ENCODE measurements around the gene CLUH.
A peak's percentile ranks its signal among the peaks of the same experiment; 100 is the strongest.

Gene CLUH

DNA sequence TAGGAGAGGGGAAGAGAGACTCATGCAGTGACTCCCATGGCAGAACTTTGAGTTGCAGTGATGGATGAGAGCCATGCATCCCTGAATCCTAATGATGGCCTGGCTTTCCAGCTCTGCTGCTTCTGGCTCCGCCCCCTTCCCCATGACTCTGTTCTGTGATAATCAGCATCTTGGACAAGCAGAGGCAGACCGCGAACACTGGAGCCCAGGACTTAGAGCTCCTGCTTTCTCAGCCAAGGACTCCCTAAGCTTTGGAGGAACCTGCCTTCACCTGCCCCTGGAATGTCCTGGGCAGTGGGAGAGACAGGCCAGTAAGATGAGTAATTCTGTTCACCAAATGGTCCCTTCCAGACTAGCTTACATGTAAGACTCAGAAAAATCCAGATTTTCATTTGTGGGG, 25.4 kb upstream of the CLUH start:
- Histone ChIP-seq H3K36me3 (ENCODE audit: control insufficient read depth in 5 of 5, insufficient read depth in 5 of 5, low read length in 5 of 5) (no peaks in the 10 kb centered on the region), H3K27me3 (ENCODE audit: control insufficient read depth in 5 of 5, insufficient read depth in 4 of 5, low read length in 5 of 5) (peaks cover 0 to 11% (median 2%) of the 10 kb centered on the region in 5 donors), H3K4me1 (ENCODE audit: control insufficient read depth in 5 of 5, insufficient read depth in 5 of 5, low read length in 5 of 5) (no peaks in the 10 kb centered on the region), H3K9ac (ENCODE audit: low read length in 5 of 5) (no peak overlapping the region), H3K27ac (ENCODE audit: low read depth, low read length) (no peak overlapping the region), H3K9me3 (ENCODE audit: control insufficient read depth in 5 of 5, low read length in 5 of 5) (no peaks in the 10 kb centered on the region), H3K4me3 (ENCODE audit: low read depth in 1 of 5, low read length in 5 of 5) (no peak overlapping the region)

DNA sequence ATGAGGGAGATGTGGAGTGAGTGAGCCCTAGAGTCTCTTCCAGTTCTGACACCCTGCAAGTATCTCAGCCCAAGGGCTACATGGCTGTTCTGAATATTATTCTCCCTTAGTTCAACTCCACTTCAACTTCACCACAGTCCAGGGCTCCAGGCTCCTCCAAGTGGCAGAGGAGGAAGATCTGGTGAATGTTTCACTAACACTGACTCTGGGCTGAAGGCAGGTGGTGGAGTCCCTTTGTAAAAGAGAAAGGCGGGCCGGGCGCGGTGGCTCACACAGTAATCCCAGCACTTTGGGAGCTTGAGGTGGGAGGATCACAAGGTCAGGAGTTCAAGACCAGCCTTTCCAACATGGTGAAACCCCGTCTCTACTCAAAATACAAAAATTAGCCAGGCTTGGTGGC, 24.3 kb upstream of the CLUH start:
- H3K27me3 ChIP-seq (ENCODE audit: control insufficient read depth in 5 of 5, insufficient read depth in 4 of 5, low read length in 5 of 5), result peaks cover 3 to 14% (median 13%) of the 10 kb centered on the region in 5 donors
- no peaks in the 10 kb centered on the region for H3K36me3 ChIP-seq (ENCODE audit: control insufficient read depth in 5 of 5, insufficient read depth in 5 of 5, low read length in 5 of 5)
- no peak overlapping the region for H3K4me3 ChIP-seq (ENCODE audit: low read depth in 1 of 5, low read length in 5 of 5)
- H3K9me3 ChIP-seq (ENCODE audit: control insufficient read depth in 5 of 5, low read length in 5 of 5), result no peaks in the 10 kb centered on the region
- H3K4me1 ChIP-seq (ENCODE audit: control insufficient read depth in 5 of 5, insufficient read depth in 5 of 5, low read length in 5 of 5), result no peaks in the 10 kb centered on the region
- no peak overlapping the region for H3K9ac ChIP-seq (ENCODE audit: low read length in 5 of 5)
- H3K27ac ChIP-seq (ENCODE audit: low read depth, low read length), result no peak overlapping the region

DNA sequence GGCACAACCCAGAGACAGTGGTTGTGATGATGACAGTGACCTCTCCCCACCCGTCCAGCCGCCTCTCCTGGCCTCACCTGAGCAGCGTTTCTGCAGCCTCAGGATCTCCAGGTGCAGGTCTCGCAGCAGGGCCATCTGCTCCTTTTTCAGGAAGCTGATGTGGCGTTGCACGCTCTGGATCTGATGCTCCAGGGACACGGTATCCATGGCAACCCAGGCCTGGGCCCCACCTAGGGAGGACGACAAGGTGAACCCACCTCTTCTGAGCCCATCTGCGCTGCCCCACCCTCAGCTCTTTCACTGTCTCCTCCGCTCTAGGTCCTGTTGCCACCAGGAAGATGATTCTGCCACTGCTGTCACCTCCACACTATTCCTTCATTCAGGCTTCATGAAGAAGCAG, 23.4 kb upstream of the CLUH start:
- no peaks in the 10 kb centered on the region for H3K36me3 ChIP-seq (ENCODE audit: control insufficient read depth in 5 of 5, insufficient read depth in 5 of 5, low read length in 5 of 5)
- peaks cover 3 to 17% (median 13%) of the 10 kb centered on the region in 5 donors for H3K27me3 ChIP-seq (ENCODE audit: control insufficient read depth in 5 of 5, insufficient read depth in 4 of 5, low read length in 5 of 5)
- no peak overlapping the region for H3K9ac ChIP-seq (ENCODE audit: low read length in 5 of 5)
- no peaks in the 10 kb centered on the region for H3K9me3 ChIP-seq (ENCODE audit: control insufficient read depth in 5 of 5, low read length in 5 of 5)
- no peak overlapping the region for H3K27ac ChIP-seq (ENCODE audit: low read depth, low read length)
- H3K4me3 ChIP-seq (ENCODE audit: low read depth in 1 of 5, low read length in 5 of 5), result no peak overlapping the region
- no peaks in the 10 kb centered on the region for H3K4me1 ChIP-seq (ENCODE audit: control insufficient read depth in 5 of 5, insufficient read depth in 5 of 5, low read length in 5 of 5)

DNA sequence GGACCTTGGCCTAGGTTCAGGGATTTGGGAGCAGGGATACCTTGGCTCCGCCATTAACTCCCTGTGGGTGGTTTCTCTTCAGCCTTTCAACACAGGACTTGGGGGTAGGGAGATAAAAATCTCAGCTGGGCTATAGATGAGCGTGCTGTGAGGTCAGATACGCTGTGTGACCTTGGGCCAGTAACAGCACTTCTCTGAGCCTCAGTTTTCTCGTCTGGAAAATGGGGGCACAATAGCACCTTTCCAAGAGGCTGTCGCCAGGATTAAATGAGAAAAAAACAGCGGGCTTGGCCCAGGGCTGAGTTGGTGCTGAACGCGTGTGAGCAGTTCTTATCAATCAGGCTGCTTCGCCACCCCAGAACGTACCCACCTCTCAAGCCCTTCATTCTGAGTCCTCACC, 20.2 kb upstream of the CLUH start:
- H3K4me1 ChIP-seq (ENCODE audit: control insufficient read depth in 5 of 5, insufficient read depth in 5 of 5, low read length in 5 of 5), result no peaks in the 10 kb centered on the region
- no peaks in the 10 kb centered on the region for H3K36me3 ChIP-seq (ENCODE audit: control insufficient read depth in 5 of 5, insufficient read depth in 5 of 5, low read length in 5 of 5)
- no peak overlapping the region for H3K9ac ChIP-seq (ENCODE audit: low read length in 5 of 5)
- H3K9me3 ChIP-seq (ENCODE audit: control insufficient read depth in 5 of 5, low read length in 5 of 5), result no peaks in the 10 kb centered on the region
- no peak overlapping the region for H3K4me3 ChIP-seq (ENCODE audit: low read depth in 1 of 5, low read length in 5 of 5)
- H3K27me3 ChIP-seq (ENCODE audit: control insufficient read depth in 5 of 5, insufficient read depth in 4 of 5, low read length in 5 of 5), result peaks cover 3 to 27% (median 17%) of the 10 kb centered on the region in 5 donors
- H3K27ac ChIP-seq (ENCODE audit: low read depth, low read length), result no peak overlapping the region

DNA sequence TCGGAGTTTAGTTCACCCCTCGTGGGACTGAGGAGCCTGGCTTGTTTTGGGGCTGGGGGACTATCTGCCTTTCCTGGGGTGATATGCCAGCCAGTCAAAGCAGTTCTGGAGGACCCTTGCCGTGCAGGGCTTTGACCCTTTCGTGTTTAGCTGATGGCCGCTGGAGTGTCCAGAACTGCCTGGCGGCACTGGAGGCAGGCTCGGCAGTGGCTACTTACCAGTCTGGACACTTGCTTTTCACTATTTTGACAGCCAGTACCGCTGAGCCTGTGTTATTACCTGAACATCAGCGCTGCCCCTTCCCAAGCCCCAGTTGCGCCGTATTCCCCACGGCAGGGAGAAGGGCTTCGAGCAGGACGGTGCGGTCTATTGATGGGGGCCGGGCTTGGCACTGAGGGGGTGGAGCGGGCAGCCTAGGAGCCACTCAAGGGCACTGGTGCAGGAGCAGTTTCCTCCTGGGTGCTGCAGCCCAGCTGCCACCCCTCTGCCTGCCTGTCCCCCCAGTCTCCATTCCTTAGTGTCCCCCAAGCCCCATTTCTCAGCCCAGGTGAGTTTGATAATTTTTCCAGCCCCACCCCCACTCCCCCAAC, 19.3 kb upstream of the CLUH start:
- no peak overlapping the region for H3K9ac ChIP-seq (ENCODE audit: low read length in 5 of 5)
- no peaks in the 10 kb centered on the region for H3K36me3 ChIP-seq (ENCODE audit: control insufficient read depth in 5 of 5, insufficient read depth in 5 of 5, low read length in 5 of 5)
- no peaks in the 10 kb centered on the region for H3K9me3 ChIP-seq (ENCODE audit: control insufficient read depth in 5 of 5, low read length in 5 of 5)
- H3K27me3 ChIP-seq (ENCODE audit: control insufficient read depth in 5 of 5, insufficient read depth in 4 of 5, low read length in 5 of 5), result peaks cover 3 to 27% (median 17%) of the 10 kb centered on the region in 5 donors
- H3K4me1 ChIP-seq (ENCODE audit: control insufficient read depth in 5 of 5, insufficient read depth in 5 of 5, low read length in 5 of 5), result no peaks in the 10 kb centered on the region
- H3K4me3 ChIP-seq (ENCODE audit: low read depth in 1 of 5, low read length in 5 of 5), result no peak overlapping the region
- H3K27ac ChIP-seq (ENCODE audit: low read depth, low read length), result no peak overlapping the region

DNA sequence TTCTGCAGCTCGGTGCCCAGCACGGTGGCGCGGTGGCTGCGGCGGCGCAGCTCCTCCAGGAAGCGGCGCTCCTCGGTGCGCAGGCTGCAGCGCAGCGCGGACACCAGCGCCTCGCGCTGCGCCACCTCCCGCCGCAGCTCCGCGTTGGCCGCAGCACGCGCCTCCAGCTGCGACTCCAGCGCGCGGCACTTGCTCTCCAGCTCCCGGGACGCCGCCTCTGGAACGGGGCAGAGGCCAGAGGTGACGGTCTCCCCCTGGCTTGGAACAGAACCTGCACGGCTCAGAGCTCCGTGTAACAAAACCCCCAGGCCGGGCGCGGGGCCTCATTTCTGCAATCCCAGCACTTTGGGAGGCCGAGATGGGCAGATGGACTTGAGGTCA, 13.2 kb upstream of the CLUH start:
- H3K9ac ChIP-seq (ENCODE audit: low read length in 5 of 5), result no peak overlapping the region
- H3K4me1 ChIP-seq (ENCODE audit: control insufficient read depth in 5 of 5, insufficient read depth in 5 of 5, low read length in 5 of 5), result peaks cover 0 to 13% (median 4%) of the 10 kb centered on the region in 5 donors
- no peak overlapping the region for H3K27ac ChIP-seq (ENCODE audit: low read depth, low read length)
- H3K27me3 ChIP-seq (ENCODE audit: control insufficient read depth in 5 of 5, insufficient read depth in 4 of 5, low read length in 5 of 5), result peaks cover 8 to 31% (median 14%) of the 10 kb centered on the region in 5 donors
- H3K4me3 ChIP-seq (ENCODE audit: low read depth in 1 of 5, low read length in 5 of 5), result peak overlapping the region in 4 of 5 donors; percentile 27 to 61 (median 53)
- no peaks in the 10 kb centered on the region for H3K36me3 ChIP-seq (ENCODE audit: control insufficient read depth in 5 of 5, insufficient read depth in 5 of 5, low read length in 5 of 5)
- H3K9me3 ChIP-seq (ENCODE audit: control insufficient read depth in 5 of 5, low read length in 5 of 5), result no peaks in the 10 kb centered on the region

DNA sequence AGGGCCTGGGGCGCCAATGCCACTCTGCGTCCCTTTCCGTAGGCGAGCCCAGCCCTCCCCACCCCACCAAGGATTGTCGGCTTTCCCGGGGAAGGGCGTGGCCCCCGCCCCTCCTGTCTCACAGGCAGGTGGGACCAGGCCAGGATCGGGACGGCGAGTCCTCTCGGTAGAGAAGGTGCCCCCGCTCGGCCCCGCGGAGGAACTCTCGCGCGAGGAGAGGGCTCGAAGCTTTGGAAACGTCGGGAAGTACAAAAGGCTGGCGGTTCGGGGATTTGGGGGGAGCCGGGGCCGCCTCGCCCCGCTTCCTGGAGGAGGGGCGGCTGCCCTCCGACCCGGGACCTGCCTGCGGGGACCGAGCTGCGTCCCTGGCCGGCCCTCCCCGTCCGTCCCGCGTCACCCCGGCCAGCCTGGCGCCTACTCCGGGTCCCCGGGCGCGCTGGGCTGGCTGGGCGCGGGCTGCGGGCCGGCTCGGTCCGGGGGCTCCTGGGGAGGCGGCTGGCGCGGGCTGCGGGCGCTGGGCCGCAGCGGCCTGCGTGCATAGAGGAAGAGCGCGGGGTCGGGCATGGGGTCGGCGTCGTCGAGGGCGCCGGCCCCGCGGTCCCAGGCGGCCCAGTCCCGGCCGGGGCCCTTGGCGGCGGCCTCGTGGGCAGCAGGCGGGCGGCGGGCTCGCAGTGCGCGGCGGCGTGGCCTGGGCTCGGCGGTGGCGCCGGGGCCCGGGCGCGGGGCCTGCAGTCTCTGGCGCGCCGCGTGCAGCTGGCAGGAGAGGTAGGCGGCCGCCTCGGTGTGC, 12.6 kb upstream of the CLUH start:
- no peak overlapping the region for H3K27ac ChIP-seq (ENCODE audit: low read depth, low read length)
- H3K9ac ChIP-seq (ENCODE audit: low read length in 5 of 5), result no peak overlapping the region
- peak overlapping the region in 4 of 5 donors; percentile 36 to 61 (median 54) for H3K4me3 ChIP-seq (ENCODE audit: low read depth in 1 of 5, low read length in 5 of 5)
- no peaks in the 10 kb centered on the region for H3K36me3 ChIP-seq (ENCODE audit: control insufficient read depth in 5 of 5, insufficient read depth in 5 of 5, low read length in 5 of 5)
- H3K4me1 ChIP-seq (ENCODE audit: control insufficient read depth in 5 of 5, insufficient read depth in 5 of 5, low read length in 5 of 5), result peaks cover 0 to 13% (median 4%) of the 10 kb centered on the region in 5 donors
- no peaks in the 10 kb centered on the region for H3K9me3 ChIP-seq (ENCODE audit: control insufficient read depth in 5 of 5, low read length in 5 of 5)
- peaks cover 8 to 31% (median 14%) of the 10 kb centered on the region in 5 donors for H3K27me3 ChIP-seq (ENCODE audit: control insufficient read depth in 5 of 5, insufficient read depth in 4 of 5, low read length in 5 of 5)

DNA sequence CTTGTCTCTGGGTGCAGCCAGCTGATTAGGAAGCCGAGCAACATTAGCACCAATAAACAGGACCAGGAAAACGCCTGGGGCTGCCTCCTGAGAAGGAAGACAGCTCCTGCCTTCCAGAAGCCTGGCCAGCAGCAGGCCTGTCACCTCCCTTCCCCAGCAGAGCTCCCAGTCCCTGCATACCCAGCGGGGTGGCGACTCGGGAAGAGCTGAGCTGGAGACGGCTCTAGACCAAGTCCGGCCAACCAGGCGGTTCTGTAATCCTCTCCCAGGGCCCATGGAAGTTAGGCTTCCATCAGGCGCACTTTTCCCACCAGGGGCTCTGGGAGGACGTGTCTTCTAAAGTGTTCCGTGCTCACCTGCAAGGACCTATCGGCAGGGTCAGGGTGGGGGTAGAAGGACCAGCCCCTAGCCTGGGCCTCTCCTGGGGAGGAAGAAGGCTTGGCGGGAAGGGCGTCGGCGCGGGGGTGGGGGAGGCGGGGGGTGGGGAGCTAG, 12.0 kb upstream of the CLUH start:
- H3K9ac ChIP-seq (ENCODE audit: low read length in 5 of 5), result no peak overlapping the region

DNA sequence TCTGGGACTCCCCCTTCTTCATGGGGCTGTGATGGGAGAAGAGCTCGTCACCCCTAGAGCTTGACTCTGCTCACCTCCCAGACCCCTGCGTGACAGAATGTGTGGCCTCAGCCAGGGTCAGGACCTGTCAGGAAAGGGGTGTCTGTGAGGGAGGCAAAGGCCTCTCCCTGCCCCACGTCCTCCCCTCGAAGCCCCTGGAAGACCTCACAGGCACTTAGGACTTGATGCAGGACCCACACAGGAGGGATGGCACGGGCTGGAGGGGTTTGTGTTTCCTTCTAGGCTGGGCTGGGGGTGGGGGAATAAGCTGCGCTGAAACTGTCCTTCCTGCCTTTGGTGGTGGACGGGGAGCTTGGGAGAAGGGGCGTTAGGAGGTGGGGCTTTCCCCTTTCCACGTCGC, 11.0 kb upstream of the CLUH start:
- peaks cover 8 to 27% (median 14%) of the 10 kb centered on the region in 5 donors for H3K27me3 ChIP-seq (ENCODE audit: control insufficient read depth in 5 of 5, insufficient read depth in 4 of 5, low read length in 5 of 5)

More for the DNA sequence above, 12.0 kb upstream of the CLUH start:
- H3K27ac ChIP-seq (ENCODE audit: low read depth, low read length), result no peak overlapping the region
- H3K4me1 ChIP-seq (ENCODE audit: control insufficient read depth in 5 of 5, insufficient read depth in 5 of 5, low read length in 5 of 5), result peaks cover 0 to 13% (median 4%) of the 10 kb centered on the region in 5 donors
- peaks cover 8 to 31% (median 14%) of the 10 kb centered on the region in 5 donors for H3K27me3 ChIP-seq (ENCODE audit: control insufficient read depth in 5 of 5, insufficient read depth in 4 of 5, low read length in 5 of 5)
- H3K4me3 ChIP-seq (ENCODE audit: low read depth in 1 of 5, low read length in 5 of 5), result peak overlapping the region in 1 of 5 donors; percentile 42
- H3K9me3 ChIP-seq (ENCODE audit: control insufficient read depth in 5 of 5, low read length in 5 of 5), result no peaks in the 10 kb centered on the region
- no peaks in the 10 kb centered on the region for H3K36me3 ChIP-seq (ENCODE audit: control insufficient read depth in 5 of 5, insufficient read depth in 5 of 5, low read length in 5 of 5)

DNA sequence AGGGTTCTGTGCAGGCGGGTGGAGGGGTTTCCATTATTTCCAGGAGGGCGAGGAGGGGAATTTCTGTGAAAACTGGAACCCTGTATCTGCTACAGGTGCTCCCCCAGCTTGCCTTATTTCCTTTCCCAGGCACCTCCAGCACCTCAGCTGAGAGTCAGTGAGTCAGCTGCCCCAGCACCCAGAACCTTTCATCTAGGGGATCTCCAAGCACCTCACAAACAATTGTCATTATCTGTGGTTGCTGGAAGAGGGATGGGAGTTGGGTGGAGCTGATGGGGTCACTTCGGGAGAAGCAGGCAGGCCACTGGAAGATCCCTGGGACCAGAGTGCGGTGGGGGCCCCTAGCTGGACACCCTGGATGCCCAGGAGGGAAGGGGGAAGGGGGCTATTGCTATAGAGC, 10.0 kb upstream of the CLUH start:
- Histone ChIP-seq H3K9me3 (ENCODE audit: control insufficient read depth in 5 of 5, low read length in 5 of 5) (no peaks in the 10 kb centered on the region), H3K27me3 (ENCODE audit: control insufficient read depth in 5 of 5, insufficient read depth in 4 of 5, low read length in 5 of 5) (peaks cover 5 to 21% (median 13%) of the 10 kb centered on the region in 5 donors), H3K4me3 (ENCODE audit: low read depth in 1 of 5, low read length in 5 of 5) (no peak overlapping the region)

More for the DNA sequence above, 11.0 kb upstream of the CLUH start:
- H3K9me3 ChIP-seq (ENCODE audit: control insufficient read depth in 5 of 5, low read length in 5 of 5), result no peaks in the 10 kb centered on the region
- H3K4me3 ChIP-seq (ENCODE audit: low read depth in 1 of 5, low read length in 5 of 5), result no peak overlapping the region
- no peak overlapping the region for H3K27ac ChIP-seq (ENCODE audit: low read depth, low read length)
- H3K36me3 ChIP-seq (ENCODE audit: control insufficient read depth in 5 of 5, insufficient read depth in 5 of 5, low read length in 5 of 5), result no peaks in the 10 kb centered on the region
- H3K9ac ChIP-seq (ENCODE audit: low read length in 5 of 5), result no peak overlapping the region
- H3K4me1 ChIP-seq (ENCODE audit: control insufficient read depth in 5 of 5, insufficient read depth in 5 of 5, low read length in 5 of 5), result peaks cover 0 to 13% (median 4%) of the 10 kb centered on the region in 5 donors

More for the DNA sequence above, 10.0 kb upstream of the CLUH start:
- H3K9ac ChIP-seq (ENCODE audit: low read length in 5 of 5), result no peak overlapping the region
- peaks cover 0 to 13% (median 4%) of the 10 kb centered on the region in 5 donors for H3K4me1 ChIP-seq (ENCODE audit: control insufficient read depth in 5 of 5, insufficient read depth in 5 of 5, low read length in 5 of 5)
- no peak overlapping the region for H3K27ac ChIP-seq (ENCODE audit: low read depth, low read length)
- H3K36me3 ChIP-seq (ENCODE audit: control insufficient read depth in 5 of 5, insufficient read depth in 5 of 5, low read length in 5 of 5), result no peaks in the 10 kb centered on the region
